Adipocyte (in vitro differentiated cells): ENCODE results near the gene NKD2.
"Not testable (repeated sequence)": the region's sequence is repeated elsewhere in the genome, so short reads cannot be mapped to it uniquely, and the experiment has no call there.

Experiments used
- DNase-seq: peaks from one replicate; pipeline ENCODE4 v3.0.0-alpha.2; 2015; ENCODE audit warnings: low read depth
- H3K27me3 ChIP-seq: replicated peaks from 2 replicates; pipeline ENCODE4 v1.7.0; 2013; ENCODE audit warnings: mild to moderate bottlenecking, low read length, moderate library complexity; ENCODE audit not compliant: control insufficient read depth, insufficient read depth
- H3K36me3 ChIP-seq: 2 replicates; pipeline ENCODE4 v1.7.0; 2013; ENCODE audit warnings: low read length, mild to moderate bottlenecking, moderate library complexity; ENCODE audit not compliant: control insufficient read depth, insufficient read depth, severe bottlenecking
- H3K4me1 ChIP-seq: 2 replicates; pipeline ENCODE4 v1.7.0; 2013; ENCODE audit warnings: mild to moderate bottlenecking, low read length, moderate library complexity; ENCODE audit not compliant: control insufficient read depth, insufficient read depth
- H3K4me3 ChIP-seq: 2 replicates; pipeline ENCODE4 v1.7.0; 2013; ENCODE audit warnings: mild to moderate bottlenecking, low read length, moderate library complexity
- H3K9ac ChIP-seq: 2 replicates; pipeline ENCODE4 v1.7.0; 2013; ENCODE audit warnings: mild to moderate bottlenecking, low read length, moderate library complexity
- H3K9me3 ChIP-seq: 2 replicates; pipeline ENCODE4 v1.7.0; 2013; ENCODE audit warnings: mild to moderate bottlenecking, low read length, moderate library complexity; ENCODE audit not compliant: control insufficient read depth

NKD2 gene

DNA sequence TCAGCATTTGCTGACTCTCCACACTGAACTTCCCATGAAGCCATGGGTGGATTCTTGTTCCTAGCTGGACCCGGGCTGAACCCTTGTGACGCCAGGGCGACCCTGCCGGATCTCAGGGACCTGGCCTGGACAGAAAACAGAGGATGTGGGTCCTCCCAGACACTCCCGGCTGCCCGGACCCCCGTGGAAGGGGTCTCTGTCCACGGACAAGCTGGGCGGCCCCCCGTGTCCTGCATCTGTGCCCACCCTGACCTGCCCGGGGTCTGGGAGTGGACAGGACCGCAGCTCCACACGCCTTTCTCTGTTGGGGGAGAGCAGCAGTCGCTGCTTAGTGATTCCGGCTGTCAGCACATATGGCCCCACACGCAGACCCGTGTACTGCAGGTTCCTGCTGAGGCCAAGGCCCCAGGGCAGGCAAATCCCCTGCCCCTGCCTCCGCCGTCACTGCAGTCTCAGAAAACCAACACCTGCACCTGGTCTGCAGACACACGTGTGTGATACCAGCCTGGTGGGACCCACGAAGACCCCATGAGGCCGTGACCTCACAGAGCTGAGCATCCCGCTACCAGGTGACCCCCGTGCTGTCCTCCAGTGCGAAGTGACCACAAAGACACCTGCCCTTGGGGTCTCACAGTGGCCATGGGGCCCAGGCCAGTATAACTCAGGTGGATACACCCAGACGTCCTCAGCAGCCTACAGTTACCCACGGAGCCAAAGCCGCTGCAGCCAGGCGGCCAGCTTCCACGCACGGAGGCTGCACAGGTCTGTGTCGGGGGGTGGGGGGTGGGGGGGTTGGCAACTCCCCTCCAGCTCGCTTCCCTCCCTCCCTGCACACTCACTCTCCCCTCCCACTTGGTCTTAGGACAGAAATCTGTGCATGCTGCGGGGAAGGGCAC lies 50.6 kb downstream of the NKD2 start:
- Histone ChIP-seq H3K4me1 (no peaks in the 10 kb centered on the region), H3K36me3 (peaks cover 44% of the 10 kb centered on the region)

DNA sequence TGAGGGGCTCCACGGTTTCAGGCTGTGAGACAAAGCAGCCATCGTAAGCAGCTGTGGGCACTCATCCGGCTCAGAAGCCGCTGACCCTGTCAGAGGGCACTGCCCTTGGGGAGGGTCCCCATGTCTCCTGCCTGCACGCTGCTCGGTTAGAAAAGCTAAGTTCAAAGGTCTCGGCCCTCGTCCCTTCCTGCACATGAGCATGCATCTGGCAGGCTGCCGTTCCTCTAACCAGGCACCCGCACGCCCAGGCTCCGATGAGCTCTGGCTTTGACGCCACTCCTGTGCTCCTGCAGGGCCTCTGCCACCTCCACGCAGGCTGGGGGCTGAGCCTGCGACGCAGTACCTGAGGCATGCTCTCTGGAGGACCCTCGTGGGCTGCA lies 51.3 kb downstream of the NKD2 start:
- DNase-seq, result no peak
- H3K4me3 ChIP-seq, result no peak overlapping the region

More for the DNA sequence above, 50.6 kb downstream of the NKD2 start:
- Histone ChIP-seq H3K9ac (no peak overlapping the region), H3K9me3 (no peaks in the 10 kb centered on the region), H3K27me3 (no peaks in the 10 kb centered on the region), H3K4me3 (no peak overlapping the region)
- DNase-seq, result no peak

DNA sequence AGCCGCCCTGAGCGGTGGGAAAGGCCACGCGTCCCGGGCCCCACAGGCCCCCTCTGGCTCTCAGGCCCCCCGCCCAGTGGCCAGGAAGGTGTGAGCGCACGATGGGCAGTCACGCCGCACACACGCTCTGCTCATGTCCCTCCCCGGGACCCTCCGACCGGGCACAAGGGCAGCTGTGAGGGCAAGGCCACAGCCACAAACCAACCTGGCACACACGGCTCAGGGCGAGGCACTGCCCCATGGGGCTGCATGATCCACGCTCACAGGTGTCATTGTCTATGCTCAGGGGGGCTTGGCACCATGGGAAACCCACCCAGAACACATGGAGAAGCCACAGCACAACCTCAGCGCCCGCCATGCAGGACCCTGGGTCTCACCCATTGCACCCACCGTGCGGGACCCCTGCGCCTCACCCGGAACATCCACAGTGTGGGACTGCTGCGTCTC lies 52.0 kb downstream of the NKD2 start:
- no peak overlapping the region for H3K9ac ChIP-seq
- DNase-seq, result no peak

More for the DNA sequence above, 51.3 kb downstream of the NKD2 start:
- Histone ChIP-seq H3K36me3 (peaks cover 42% of the 10 kb centered on the region), H3K27me3 (no peaks in the 10 kb centered on the region), H3K4me1 (no peaks in the 10 kb centered on the region), H3K9me3 (no peaks in the 10 kb centered on the region), H3K9ac (no peak overlapping the region)

DNA sequence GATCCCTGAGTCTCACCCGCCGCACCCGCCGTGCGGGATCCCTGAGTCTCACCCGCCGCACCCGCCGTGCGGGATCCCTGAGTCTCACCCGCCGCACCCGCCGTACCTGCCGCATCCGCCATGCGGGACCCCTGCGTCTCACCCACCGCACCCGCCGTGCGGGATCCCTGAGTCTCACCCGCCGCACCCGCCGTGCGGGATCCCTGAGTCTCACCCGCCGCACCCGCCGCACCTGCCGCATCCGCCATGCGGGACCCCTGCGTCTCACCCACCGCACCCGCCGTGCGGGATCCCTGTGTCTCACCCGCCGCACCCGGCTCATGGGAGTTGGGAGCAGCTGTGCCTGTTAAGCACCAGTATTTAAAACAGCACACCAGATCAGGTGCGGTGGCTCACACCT lies 52.7 kb downstream of the NKD2 start:
- not testable (repeated sequence) for H3K9me3 ChIP-seq, DNase-seq, H3K4me1 ChIP-seq, H3K27me3 ChIP-seq, H3K4me3 ChIP-seq, H3K9ac ChIP-seq
- peaks cover 34% of the 10 kb centered on the region for H3K36me3 ChIP-seq

More for the DNA sequence above, 52.0 kb downstream of the NKD2 start:
- no peak overlapping the region for H3K4me3 ChIP-seq
- H3K4me1 ChIP-seq, result no peaks in the 10 kb centered on the region
- H3K36me3 ChIP-seq, result peaks cover 37% of the 10 kb centered on the region
- H3K9me3 ChIP-seq, result no peaks in the 10 kb centered on the region
- H3K27me3 ChIP-seq, result no peaks in the 10 kb centered on the region

DNA sequence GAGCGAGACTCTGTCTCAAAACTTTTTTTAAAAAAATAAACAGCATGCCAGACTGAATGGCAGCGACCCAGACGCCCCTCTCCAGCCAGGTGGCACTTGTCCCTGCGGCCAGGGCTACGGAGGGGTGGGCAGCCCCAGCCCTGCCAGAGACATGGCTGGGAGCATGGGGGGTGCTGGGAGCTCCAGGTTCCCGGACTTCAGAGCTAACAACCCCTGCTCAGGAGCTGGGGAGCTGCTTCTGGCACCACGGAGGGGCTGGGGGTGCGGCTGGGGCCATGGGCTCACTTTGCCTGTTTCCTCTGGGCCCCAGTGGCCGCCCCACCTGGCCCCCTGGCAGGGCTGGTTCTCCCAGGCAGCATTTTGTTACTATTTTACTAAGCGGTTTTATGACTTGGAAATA lies 53.3 kb downstream of the NKD2 start:
- Histone ChIP-seq H3K4me1 (no peaks in the 10 kb centered on the region), H3K36me3 (peaks cover 34% of the 10 kb centered on the region), H3K9ac (no peak overlapping the region), H3K27me3 (no peaks in the 10 kb centered on the region), H3K9me3 (no peaks in the 10 kb centered on the region), H3K4me3 (no peak overlapping the region)
- DNase-seq, result no peak

DNA sequence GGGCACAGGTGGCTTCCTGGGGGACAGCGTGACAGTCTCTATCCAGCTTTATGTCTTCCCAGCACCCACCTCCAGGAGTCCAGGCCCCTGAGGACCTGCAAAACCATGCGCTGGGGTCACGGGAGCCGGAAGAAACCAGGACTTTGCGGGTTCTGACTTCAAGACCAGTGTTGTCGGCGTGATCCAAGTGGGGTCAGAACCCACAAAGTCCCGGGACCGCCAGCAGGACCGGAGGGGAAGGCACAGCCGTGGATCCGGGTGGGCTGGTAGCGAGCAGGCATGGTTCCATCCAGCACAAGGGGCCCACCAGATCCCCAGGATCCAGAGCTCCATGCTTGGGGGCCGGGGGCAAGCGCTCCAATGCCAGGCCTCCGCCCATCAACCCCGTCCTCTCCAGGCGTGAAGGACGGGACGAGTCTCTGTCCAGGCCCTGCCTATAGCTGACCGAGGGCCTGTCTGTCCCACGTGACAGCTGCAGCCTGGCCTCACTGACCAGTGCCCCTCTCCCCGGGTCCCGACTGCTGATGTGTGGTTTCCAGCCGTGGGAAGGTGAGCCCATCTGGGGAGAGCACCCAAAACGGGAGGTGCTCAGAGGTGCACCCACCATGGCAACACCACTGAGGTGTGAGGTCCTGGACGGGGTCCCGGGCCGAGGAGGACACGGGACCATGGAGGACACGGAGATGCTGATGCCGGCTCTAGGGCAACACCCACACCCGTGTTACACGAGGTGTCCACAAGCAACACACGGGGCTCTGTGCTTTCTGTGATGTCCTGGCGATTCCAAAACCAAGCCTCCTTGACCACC lies 54.4 kb downstream of the NKD2 start:
- H3K27me3 ChIP-seq, result no peaks in the 10 kb centered on the region
- H3K9me3 ChIP-seq, result no peaks in the 10 kb centered on the region
- peaks cover 25% of the 10 kb centered on the region for H3K36me3 ChIP-seq
- no peak overlapping the region for H3K4me3 ChIP-seq
- H3K9ac ChIP-seq, result no peak overlapping the region
- no peak for DNase-seq
- H3K4me1 ChIP-seq, result no peaks in the 10 kb centered on the region

DNA sequence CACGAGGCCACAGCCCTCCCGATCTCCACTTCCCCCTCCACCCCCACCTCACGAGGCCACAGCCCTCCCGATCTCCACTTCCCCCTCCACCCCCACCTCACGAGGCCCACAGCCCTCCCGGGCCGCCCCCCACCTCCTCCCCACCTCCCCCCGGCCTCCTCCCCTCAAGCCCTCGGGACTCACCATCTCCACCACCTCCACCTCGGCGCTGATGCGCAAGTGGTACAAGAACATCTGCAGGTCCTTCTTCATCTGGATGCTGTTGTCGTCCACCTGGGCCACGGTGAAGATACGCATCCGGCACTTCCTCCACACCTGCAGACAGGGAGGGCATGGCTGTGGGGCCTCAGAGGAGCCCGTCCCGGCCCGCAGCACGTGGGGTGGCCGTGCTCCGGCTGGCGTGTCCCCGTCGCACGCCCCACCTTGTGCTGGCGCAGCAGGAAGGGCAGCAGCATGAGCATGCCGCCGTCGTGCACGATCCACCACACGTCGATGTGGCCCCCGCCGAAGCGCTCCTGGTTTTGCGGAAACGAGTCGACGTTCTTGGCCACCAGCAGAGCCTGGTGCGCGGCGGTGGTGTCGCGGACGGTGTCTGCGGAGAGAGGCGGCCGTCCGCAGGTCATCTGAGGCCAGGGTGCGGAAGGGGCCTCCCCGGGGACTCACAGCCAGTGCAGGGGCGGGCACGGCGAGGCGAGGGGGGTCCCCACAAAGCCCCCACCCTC lies 55.2 kb downstream of the NKD2 start:
- DNase-seq, result no peak
- Histone ChIP-seq H3K4me1 (no peaks in the 10 kb centered on the region), H3K27me3 (no peaks in the 10 kb centered on the region), H3K36me3 (peaks cover 22% of the 10 kb centered on the region), H3K4me3 (no peak overlapping the region), H3K9ac (no peak overlapping the region), H3K9me3 (no peaks in the 10 kb centered on the region)

DNA sequence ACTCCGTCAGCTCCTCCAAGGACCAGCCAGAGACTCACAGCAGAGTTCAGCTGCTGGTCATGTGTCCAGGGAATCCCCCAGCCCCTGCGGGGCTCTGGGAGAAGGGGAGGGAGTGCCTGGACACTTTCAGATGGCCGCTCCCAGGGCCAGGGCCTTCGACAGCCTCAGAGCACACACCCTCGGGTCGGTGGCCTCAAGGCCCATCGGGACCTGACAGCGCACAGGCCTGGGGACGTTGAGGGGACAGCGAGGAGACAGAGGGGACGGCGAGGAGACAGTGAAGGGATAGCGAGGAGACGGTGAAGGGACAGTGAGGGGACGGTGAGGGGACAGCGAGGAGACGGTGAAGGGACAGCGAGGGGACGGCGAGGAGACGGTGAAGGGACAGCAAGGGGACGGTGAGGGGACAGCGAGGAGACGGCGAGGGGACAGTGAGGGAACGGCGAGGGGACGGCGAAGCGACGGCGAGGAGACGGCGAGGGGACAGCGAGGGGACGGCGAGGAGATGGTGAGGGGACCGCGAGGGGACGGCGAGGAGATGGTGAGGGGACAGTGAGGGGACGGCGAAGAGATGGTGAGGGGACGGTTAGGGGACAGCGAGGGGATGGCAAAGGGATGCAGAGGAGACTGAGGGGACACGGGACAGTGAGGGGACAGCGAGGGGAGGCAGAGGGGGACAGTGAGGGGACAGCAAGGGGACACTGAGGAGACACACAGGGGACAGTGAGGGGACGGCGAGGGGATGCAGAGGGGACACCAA lies 56.0 kb downstream of the NKD2 start:
- Histone ChIP-seq H3K9me3 (no peaks in the 10 kb centered on the region), H3K36me3 (peaks cover 16% of the 10 kb centered on the region), H3K27me3 (no peaks in the 10 kb centered on the region), H3K4me3 (no peak overlapping the region), H3K4me1 (no peaks in the 10 kb centered on the region), H3K9ac (no peak overlapping the region)
- DNase-seq, result no peak

DNA sequence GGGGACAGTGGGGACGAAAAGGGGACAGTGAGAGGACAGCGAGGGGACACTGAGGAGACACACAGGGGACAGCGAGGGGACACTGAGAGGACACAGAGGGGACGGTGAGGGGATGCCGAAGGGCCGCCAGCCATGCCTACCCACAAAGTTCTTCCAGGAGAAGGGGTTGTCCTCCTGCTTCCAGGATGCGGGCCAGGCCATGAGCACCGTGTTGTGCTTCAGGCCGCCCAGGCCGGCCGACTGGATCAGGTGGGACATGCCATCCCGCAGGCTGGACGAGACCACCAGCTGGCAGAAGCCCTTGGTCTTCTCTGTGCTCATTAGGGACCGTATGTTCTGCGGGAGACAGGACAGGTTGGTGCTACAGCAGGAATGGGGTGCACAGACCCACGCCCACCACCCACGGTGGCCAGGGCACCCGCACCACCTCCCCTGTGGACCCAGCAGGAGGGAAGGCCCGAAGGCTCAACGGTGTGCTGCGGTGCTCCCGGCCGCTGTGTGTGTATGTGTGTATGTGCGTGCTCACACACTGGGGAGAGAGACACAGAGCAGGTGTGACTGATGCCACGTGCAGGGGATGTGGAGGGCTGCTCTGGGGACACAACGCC lies 56.6 kb downstream of the NKD2 start:
- Histone ChIP-seq H3K9me3 (no peaks in the 10 kb centered on the region), H3K36me3 (peaks cover 10% of the 10 kb centered on the region), H3K27me3 (no peaks in the 10 kb centered on the region), H3K4me3 (no peak overlapping the region), H3K4me1 (no peaks in the 10 kb centered on the region), H3K9ac (no peak overlapping the region)
- DNase-seq, result no peak

DNA sequence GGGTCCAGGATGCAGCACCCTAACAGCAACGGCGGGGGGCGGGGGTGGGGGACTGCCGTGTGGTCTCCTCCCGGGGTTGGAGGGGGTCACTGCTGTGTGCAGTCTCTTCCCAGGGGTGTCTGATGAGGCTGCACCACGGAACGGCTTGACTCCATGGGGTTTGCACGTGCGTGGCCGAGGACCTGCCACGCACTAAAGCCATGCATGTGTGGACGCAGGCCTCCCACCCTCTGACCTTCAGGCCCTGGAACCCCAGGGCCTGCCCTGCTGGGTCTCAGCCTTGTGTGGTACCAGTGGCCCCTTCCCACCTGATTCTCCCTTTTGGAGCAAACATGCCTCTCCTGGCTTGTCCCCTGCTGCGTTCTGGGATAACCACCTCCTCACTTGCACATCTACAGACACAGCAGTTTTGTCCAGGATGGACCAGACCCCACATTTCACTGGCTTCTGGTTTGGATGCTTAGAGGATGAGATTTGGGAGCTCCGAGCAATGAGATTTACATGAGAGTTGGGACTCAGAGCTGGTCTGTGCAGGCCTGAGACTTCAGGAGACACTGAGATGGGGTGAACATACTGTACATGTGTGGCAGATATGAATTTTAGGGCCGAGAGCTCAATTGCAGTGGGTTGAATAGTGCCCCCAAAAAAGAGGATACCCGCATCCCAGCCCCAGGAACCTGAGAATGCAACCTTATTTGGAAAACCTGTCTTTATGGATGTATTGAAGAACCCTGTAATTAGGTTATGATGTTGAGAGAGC lies 57.5 kb downstream of the NKD2 start:
- Histone ChIP-seq H3K4me3 (no peak overlapping the region), H3K9ac (no peak overlapping the region), H3K27me3 (no peaks in the 10 kb centered on the region), H3K36me3 (peaks cover 9% of the 10 kb centered on the region), H3K4me1 (no peaks in the 10 kb centered on the region), H3K9me3 (no peaks in the 10 kb centered on the region)
- DNase-seq, result no peak
